CD14-positive monocyte (primary cell): Measurements from ENCODE around the gene MYL6. TPM values are rescaled to one million over a fixed set of nuclear protein-coding genes. Genes with fewer than 3 reads are reported as not detected.

ENCODE experiments used
- DNase-seq, 3 donors: peaks; one replicate each; pipeline ENCODE4 v3.0.0-alpha.2; 2011 to 2022
- H2AFZ ChIP-seq: 2 replicates; pipeline ENCODE4 v1.6.0; 2012; ENCODE audit warnings: mild to moderate bottlenecking, low read depth, low read length, inconsistent platforms; ENCODE audit not compliant: insufficient read depth, poor library complexity, severe bottlenecking
- H3K27ac ChIP-seq, 2 donors: 1 replicate in 1 of 2; 2 replicates in 1 of 2; pipeline ENCODE4 v1.5.1; 2012 to 2013; ENCODE audit warnings: low read length in 2 of 2, control low read depth in 1 of 2, inconsistent platforms in 1 of 2, low read depth in 1 of 2, mild to moderate bottlenecking in 1 of 2
- H3K27me3 ChIP-seq, 2 donors: one replicate each; pipeline versions ENCODE4 v1.6.0 to v1.6.1; 2011 to 2013; ENCODE audit warnings: low read length in 2 of 2; ENCODE audit not compliant: control insufficient read depth in 2 of 2, insufficient read depth in 2 of 2
- H3K36me3 ChIP-seq, 2 donors: replicated peaks in 1 of 2; 1 replicate in 1 of 2; 2 replicates in 1 of 2; pipeline versions ENCODE4 v1.5.1 to v1.6.1; 2012 to 2013; ENCODE audit warnings: low read length in 2 of 2, control low read depth in 1 of 2, inconsistent platforms in 1 of 2, mild to moderate bottlenecking in 1 of 2; ENCODE audit not compliant: insufficient read depth in 2 of 2, control insufficient read depth in 1 of 2
- H3K4me1 ChIP-seq, 2 donors: 1 replicate in 1 of 2; 2 replicates in 1 of 2; pipeline versions ENCODE4 v1.5.1 to v1.6.1; 2012 to 2013; ENCODE audit warnings: low read length in 2 of 2, control low read depth in 1 of 2, inconsistent platforms in 1 of 2, mild to moderate bottlenecking in 1 of 2, moderate library complexity in 1 of 2; ENCODE audit not compliant: insufficient read depth in 2 of 2, control insufficient read depth in 1 of 2
- H3K4me2 ChIP-seq: replicated peaks from 2 replicates; pipeline ENCODE3; 2012; ENCODE audit warnings: low read length, moderate library complexity, mild to moderate bottlenecking; ENCODE audit not compliant: poor library complexity, severe bottlenecking; ENCODE audit errors: extremely low read depth
- H3K4me3 ChIP-seq, 3 experiments: fragments of 200-600 bp in 1 of 3; sonication (generic) in 1 of 3; replicated peaks in 1 of 3; 1 replicate in 2 of 3; 2 replicates in 1 of 3; pipeline ENCODE4 v1.5.1; 2011 to 2013; ENCODE audit warnings: low read length in 3 of 3, mild to moderate bottlenecking in 3 of 3, control low read depth in 2 of 3, low read depth in 2 of 3, inconsistent platforms in 1 of 3, moderate library complexity in 1 of 3
- H3K79me2 ChIP-seq: 2 replicates; pipeline ENCODE4 v1.6.0; 2012; ENCODE audit warnings: mild to moderate bottlenecking, control low read depth, inconsistent platforms, low read length, moderate library complexity; ENCODE audit not compliant: insufficient read depth
- H3K9ac ChIP-seq: 2 replicates; pipeline ENCODE4 v1.6.0; 2017; ENCODE audit warnings: low read length, mild to moderate bottlenecking; ENCODE audit not compliant: insufficient read depth, poor library complexity, severe bottlenecking
- H3K9me3 ChIP-seq, 2 donors: replicated peaks in 1 of 2; 1 replicate in 1 of 2; 2 replicates in 1 of 2; pipeline versions ENCODE4 v1.5.1 to v1.6.1; 2012 to 2013; ENCODE audit warnings: low read length in 2 of 2, control low read depth in 1 of 2; ENCODE audit not compliant: control insufficient read depth in 1 of 2, insufficient read depth in 1 of 2
- H4K20me1 ChIP-seq: 2 replicates; pipeline ENCODE4 v1.6.0; 2012; ENCODE audit warnings: mild to moderate bottlenecking, low read length, control low read depth, moderate library complexity; ENCODE audit not compliant: insufficient read depth
- H3K27ac Mint-ChIP-seq, 7 donors: one replicate each; pipeline ENCODE4 v1.8.0; 2020; ENCODE audit warnings: mild to moderate bottlenecking in 7 of 7, mixed read lengths in 7 of 7, moderate library complexity in 6 of 7, inconsistent platforms in 2 of 7
- H3K27me3 Mint-ChIP-seq, 3 donors: one replicate each; pipeline ENCODE4 v1.8.0; 2021 to 2022; ENCODE audit warnings: low read depth in 3 of 3, mild to moderate bottlenecking in 3 of 3, mixed read lengths in 3 of 3, moderate library complexity in 3 of 3, inconsistent platforms in 1 of 3
- H3K36me3 Mint-ChIP-seq, 2 donors: one replicate each; pipeline ENCODE4 v1.8.0; 2020; ENCODE audit warnings: mixed read lengths in 2 of 2, inconsistent platforms in 1 of 2, mild to moderate bottlenecking in 1 of 2
- H3K4me1 Mint-ChIP-seq: one replicate; pipeline ENCODE4 v1.8.0; 2020; ENCODE audit warnings: mild to moderate bottlenecking, mixed read lengths
- H3K4me3 Mint-ChIP-seq, 2 donors: one replicate each; pipeline ENCODE4 v1.8.0; 2020; ENCODE audit warnings: mild to moderate bottlenecking in 2 of 2, mixed read lengths in 2 of 2, moderate library complexity in 1 of 2
- H3K9me3 Mint-ChIP-seq, 7 donors: one replicate each; pipeline ENCODE4 v1.8.0; 2020 to 2022; ENCODE audit warnings: mixed read lengths in 7 of 7, mild to moderate bottlenecking in 6 of 7, moderate library complexity in 6 of 7, inconsistent platforms in 2 of 7
- WGBS: methylation state at CpG from one replicate; pipeline ENCODE4 v1.1.5; 2013; ENCODE audit warnings: missing lambda C conversion rate; ENCODE audit not compliant: insufficient coverage; 5-methylcytosine and 5-hydroxymethylcytosine counted together
- intact Hi-C, 2 donors: fragments of 100-400 bp; cut with micrococcal nuclease; formaldehyde crosslinking; loops; one replicate each; pipeline versions ENCODE4 v1.15.0 to v1.15.1; 2023
- polyA plus RNA-seq, 3 donors: library from polyadenylated mRNA; depleted of rRNA in 1 of 3; unstranded in 2 of 3; stranded (reverse) in 1 of 3; fragments of 300-500 nt in 2 of 3; fragments of >200 nt in 1 of 3; fragmentation: Illumina TruSeq in 2 of 3; gene quantifications; 1 replicate in 2 of 3; 2 replicates in 1 of 3; pipeline ENCODE4 v1.2.3, GENCODE V29; 2012 to 2021
- TF ChIP-seq, protein P1 (sequence below): fragments of 200-600 bp; IDR thresholded peaks from one replicate; pipeline ENCODE4 v1.8.0; 2022; ENCODE audit warnings: antibody characterized with exemption, mild to moderate bottlenecking

The MYL6 gene
- polyA plus RNA-seq, 3 donors: 1,962 to 3,939 (median 3,189) TPM

DNA sequence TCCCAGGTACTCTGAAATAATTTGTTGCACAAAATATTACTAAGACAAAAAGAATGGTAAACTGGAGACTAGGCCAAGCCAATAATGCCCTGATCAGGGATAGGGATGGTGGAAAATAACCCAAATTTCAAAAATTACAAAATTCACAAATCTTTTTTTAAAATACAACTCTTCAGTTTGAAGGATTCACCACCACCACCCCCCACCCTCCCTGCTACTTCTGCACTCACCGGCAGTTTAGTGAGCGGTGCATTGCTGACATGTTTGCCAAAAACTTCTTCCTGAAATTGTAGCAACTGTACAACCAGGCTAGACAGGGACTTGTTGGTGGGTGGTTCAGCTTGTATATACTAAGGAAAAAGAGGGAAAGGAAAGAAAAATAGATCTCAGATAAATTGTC lies 28.8 kb downstream of the MYL6 start:
- Histone ChIP-seq H3K79me2 (peaks cover 53% of the 10 kb centered on the region), H3K27me3 (no peaks in the 10 kb centered on the region), H3K36me3 (peaks cover 23 to 39% of the 10 kb centered on the region in 2 donors), H3K9ac (no peak overlapping the region), H3K4me1 (peaks cover 41 to 47% of the 10 kb centered on the region in 2 donors), H2AFZ (no peak overlapping the region), H3K4me3 (peak overlapping the region in 1 of 3 experiments; percentile 83), H3K4me2 (peak overlapping the region; percentile 96), H3K27ac (peak overlapping the region in 1 of 2 donors; percentile 72), H3K9me3 (no peaks in the 10 kb centered on the region), H4K20me1 (peaks cover 9% of the 10 kb centered on the region)
- WGBS: no CpG with 5 or more reads among the region's 2 CpGs
- no peak for DNase-seq
- peaks cover 48% of the 10 kb centered on the region for H3K4me1 Mint-ChIP-seq
- no peaks in the 10 kb centered on the region for H3K9me3 Mint-ChIP-seq
- peak overlapping the region in 3 of 7 donors; percentile 8 to 88 (median 60) for H3K27ac Mint-ChIP-seq
- no peaks in the 10 kb centered on the region for H3K27me3 Mint-ChIP-seq
- peaks cover 27 to 35% of the 10 kb centered on the region in 2 donors for H3K36me3 Mint-ChIP-seq
- intact Hi-C loops: loop anchor here (5.0 kb wide), 2 partner anchors 35 to 65 kb away; partner anchors contain the start of genes NABP2 (in 1 of the 2) and RNF41 (in 1 of the 2)
- TF ChIP-seq, protein P1, sequence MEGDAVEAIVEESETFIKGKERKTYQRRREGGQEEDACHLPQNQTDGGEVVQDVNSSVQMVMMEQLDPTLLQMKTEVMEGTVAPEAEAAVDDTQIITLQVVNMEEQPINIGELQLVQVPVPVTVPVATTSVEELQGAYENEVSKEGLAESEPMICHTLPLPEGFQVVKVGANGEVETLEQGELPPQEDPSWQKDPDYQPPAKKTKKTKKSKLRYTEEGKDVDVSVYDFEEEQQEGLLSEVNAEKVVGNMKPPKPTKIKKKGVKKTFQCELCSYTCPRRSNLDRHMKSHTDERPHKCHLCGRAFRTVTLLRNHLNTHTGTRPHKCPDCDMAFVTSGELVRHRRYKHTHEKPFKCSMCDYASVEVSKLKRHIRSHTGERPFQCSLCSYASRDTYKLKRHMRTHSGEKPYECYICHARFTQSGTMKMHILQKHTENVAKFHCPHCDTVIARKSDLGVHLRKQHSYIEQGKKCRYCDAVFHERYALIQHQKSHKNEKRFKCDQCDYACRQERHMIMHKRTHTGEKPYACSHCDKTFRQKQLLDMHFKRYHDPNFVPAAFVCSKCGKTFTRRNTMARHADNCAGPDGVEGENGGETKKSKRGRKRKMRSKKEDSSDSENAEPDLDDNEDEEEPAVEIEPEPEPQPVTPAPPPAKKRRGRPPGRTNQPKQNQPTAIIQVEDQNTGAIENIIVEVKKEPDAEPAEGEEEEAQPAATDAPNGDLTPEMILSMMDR: no peak
- H3K4me3 Mint-ChIP-seq: no peak overlapping the region

DNA sequence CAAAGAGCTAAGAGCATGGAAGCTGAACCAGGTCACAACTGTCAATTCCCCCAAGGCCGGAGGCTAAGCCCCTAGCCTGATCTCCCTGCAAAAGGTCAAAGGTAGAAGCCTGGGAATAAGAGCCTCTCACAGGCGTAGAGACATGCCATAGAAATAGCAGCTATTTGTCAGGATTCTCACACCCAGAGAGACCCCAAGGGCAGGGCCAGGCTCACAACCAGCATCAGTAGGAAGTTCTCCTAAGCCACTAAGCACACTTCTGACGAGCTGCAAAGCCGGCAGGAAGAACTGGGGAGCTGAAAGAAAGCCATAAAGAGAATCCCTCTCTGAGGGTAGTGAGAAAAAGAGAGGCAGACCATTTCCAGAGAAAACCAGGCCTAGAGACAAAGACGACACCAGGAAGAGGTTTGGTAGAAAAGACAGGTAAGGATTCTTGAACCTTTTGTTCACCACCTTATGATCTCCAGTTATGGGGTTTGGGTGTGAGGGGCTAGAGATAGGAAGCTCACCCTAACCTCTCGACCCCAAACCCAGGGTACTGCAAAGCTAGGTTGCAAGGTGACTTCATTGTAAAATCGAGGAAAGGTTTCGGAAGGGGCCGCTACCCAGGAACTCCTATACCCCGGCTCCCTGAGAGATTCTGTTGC lies 30.1 kb downstream of the MYL6 start:
- TF ChIP-seq, protein P1: no peak
- Mint-ChIP-seq H3K36me3 (peaks cover 27 to 35% of the 10 kb centered on the region in 2 donors), H3K9me3 (no peaks in the 10 kb centered on the region), H3K4me3 (peak overlapping the region; percentile 80 to 94), H3K4me1 (peaks cover 41% of the 10 kb centered on the region), H3K27ac (peak overlapping the region; percentile 70 to 91 (median 86)), H3K27me3 (no peaks in the 10 kb centered on the region)
- peaks cover 34 to 37% of the 10 kb centered on the region in 2 donors for H3K4me1 ChIP-seq
- peak overlapping the region; percentile 92 for H2AFZ ChIP-seq
- no peaks in the 10 kb centered on the region for H3K9me3 ChIP-seq
- 29% methylated on average over 3 of the region's 10 CpGs for WGBS
- H3K9ac ChIP-seq: peak overlapping the region; percentile 73
- no peak for DNase-seq
- peak overlapping the region; percentile 52 to 72 for H3K27ac ChIP-seq
- intact Hi-C loops: loop anchor here (2.0 to 5.0 kb wide), 5 partner anchors 29 to 69 kb away; partner anchors contain the start of genes MYL6 (in 1 of the 2), NABP2 (in 1 of the 2), RNF41 (in 1 of the 2) and ZC3H10 (in 1 of the 2)
- no peaks in the 10 kb centered on the region for H3K27me3 ChIP-seq
- peak overlapping the region; percentile 96 for H3K4me2 ChIP-seq
- peaks cover 9% of the 10 kb centered on the region for H4K20me1 ChIP-seq
- peaks cover 23 to 37% of the 10 kb centered on the region in 2 donors for H3K36me3 ChIP-seq
- H3K79me2 ChIP-seq: peaks cover 52% of the 10 kb centered on the region
- peak overlapping the region; percentile 63 to 88 (median 83) for H3K4me3 ChIP-seq
